SIG-M5 treated with dmso at 0.1 percent for 504 hours (cell line): ENCODE data around the gene P3H4.
"Not testable (repeated sequence)": the region's sequence is repeated elsewhere in the genome, so short reads cannot be mapped to it uniquely, and the experiment has no call there.

Experiments used
- DNase-seq: peaks from one replicate; lab custom pipeline; 2025; ENCODE audit not compliant: unreplicated experiment; lab: John Stamatoyannopoulos, UW

P3H4 gene

GRCh38 chr17:41811549-41812380 lies at the start of gene P3H4:
Gene P3H4, minus strand, starts transcription at chr17:41811949. Its CDS starts 34 bp downstream, at chr17:41811915.
- peak; percentile 64 for DNase-seq

GRCh38 chr17:41860254-41860931 lies 48.6 kb upstream of the P3H4 start:
- DNase-seq, result no peak

GRCh38 chr17:41851382-41851781 lies 39.6 kb upstream of the P3H4 start:
- not testable (repeated sequence) for DNase-seq

- DNase-seq, result no peak
Observed at GRCh38 chr17:41849251-41849990, 37.7 kb upstream of the P3H4 start.

- DNase-seq, result no peak
Observed at GRCh38 chr17:41848788-41849187, 37.0 kb upstream of the P3H4 start.

GRCh38 chr17:41844971-41845370 lies 33.2 kb upstream of the P3H4 start:
- DNase-seq, result no peak

- DNase-seq, result not testable (repeated sequence)
Observed at GRCh38 chr17:41840781-41841180, 29.0 kb upstream of the P3H4 start.

GRCh38 chr17:41839448-41839847 lies 27.7 kb upstream of the P3H4 start:
- not testable (repeated sequence) for DNase-seq

GRCh38 chr17:41837761-41838538 lies 26.2 kb upstream of the P3H4 start, which contains the start of gene KLHL10:
Gene KLHL10, plus strand, starts transcription at chr17:41837825. Its CDS starts 108 bp downstream, at chr17:41837933.
- no peak for DNase-seq

GRCh38 chr17:41836550-41837196 lies 24.9 kb upstream of the P3H4 start:
- no peak for DNase-seq

- no peak for DNase-seq
Observed at GRCh38 chr17:41835800-41836549, 24.2 kb upstream of the P3H4 start, which contains the start of gene NT5C3B. Gene NT5C3B, minus strand, starts transcription at chr17:41836232. Its CDS starts 39 bp downstream, at chr17:41836193.

- no peak for DNase-seq
Observed at GRCh38 chr17:41835214-41835799, 23.6 kb upstream of the P3H4 start.

- not testable (repeated sequence) for DNase-seq
Observed at GRCh38 chr17:41829961-41830360, 18.2 kb upstream of the P3H4 start.

- DNase-seq, result no peak
Observed at GRCh38 chr17:41825175-41825845, 13.6 kb upstream of the P3H4 start.

GRCh38 chr17:41824086-41824485 lies 12.3 kb upstream of the P3H4 start:
- no peak for DNase-seq

GRCh38 chr17:41823580-41823979 lies 11.8 kb upstream of the P3H4 start:
- no peak for DNase-seq

- no peak for DNase-seq
Observed at GRCh38 chr17:41823141-41823524, 11.4 kb upstream of the P3H4 start.
